22Rv1 (cell line): ENCODE data around the gene CRYGN.

ENCODE experiments used
- ZFX ChIP-seq: fragments of 450-650 bp; IDR thresholded peaks from 2 replicates; pipeline ENCODE4 v1.6.1; 2017; ENCODE audit warnings: antibody characterized with exemption, borderline replicate concordance
- TF ChIP-seq, protein P1 (sequence below): fragments of 450-650 bp; IDR thresholded peaks from 2 replicates; pipeline ENCODE4 v1.5.1; 2017; ENCODE audit warnings: mild to moderate bottlenecking

DNA sequence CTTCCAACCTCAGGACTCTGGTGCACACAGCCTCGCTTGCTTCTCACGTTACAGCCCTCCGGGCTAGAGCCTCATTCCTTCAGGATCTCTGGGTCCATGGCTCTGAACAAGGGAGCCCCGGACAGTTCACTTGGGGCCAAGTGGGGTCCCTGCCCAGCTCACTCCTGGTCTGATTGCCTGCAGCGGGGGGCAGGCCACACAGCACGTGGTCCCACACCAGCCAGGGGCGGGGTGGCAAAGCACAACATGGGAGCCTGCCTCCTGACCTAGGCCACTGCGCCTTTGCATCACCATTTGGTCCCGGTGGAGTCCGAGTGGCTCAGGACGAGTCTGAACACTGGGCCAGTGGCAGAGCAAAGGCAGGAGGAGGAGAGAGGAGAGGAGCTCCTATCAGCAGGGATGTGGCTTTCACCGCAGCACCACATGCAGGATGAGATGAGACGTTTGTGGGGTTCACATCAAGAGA, 13.4 kb upstream of the CRYGN start:
- TF ChIP-seq, protein P1, sequence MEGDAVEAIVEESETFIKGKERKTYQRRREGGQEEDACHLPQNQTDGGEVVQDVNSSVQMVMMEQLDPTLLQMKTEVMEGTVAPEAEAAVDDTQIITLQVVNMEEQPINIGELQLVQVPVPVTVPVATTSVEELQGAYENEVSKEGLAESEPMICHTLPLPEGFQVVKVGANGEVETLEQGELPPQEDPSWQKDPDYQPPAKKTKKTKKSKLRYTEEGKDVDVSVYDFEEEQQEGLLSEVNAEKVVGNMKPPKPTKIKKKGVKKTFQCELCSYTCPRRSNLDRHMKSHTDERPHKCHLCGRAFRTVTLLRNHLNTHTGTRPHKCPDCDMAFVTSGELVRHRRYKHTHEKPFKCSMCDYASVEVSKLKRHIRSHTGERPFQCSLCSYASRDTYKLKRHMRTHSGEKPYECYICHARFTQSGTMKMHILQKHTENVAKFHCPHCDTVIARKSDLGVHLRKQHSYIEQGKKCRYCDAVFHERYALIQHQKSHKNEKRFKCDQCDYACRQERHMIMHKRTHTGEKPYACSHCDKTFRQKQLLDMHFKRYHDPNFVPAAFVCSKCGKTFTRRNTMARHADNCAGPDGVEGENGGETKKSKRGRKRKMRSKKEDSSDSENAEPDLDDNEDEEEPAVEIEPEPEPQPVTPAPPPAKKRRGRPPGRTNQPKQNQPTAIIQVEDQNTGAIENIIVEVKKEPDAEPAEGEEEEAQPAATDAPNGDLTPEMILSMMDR: no peak
- no peak for TF ChIP-seq ZFX
